ENCODE data around the gene SEMA4A. TPM values are rescaled to one million over a fixed set of nuclear protein-coding genes. Genes with fewer than 3 reads are reported as not detected.
A peak's percentile ranks its signal among the peaks of the same experiment; 100 is the strongest.

SEMA4A gene
- total and polyA plus RNA-seq, 9 of the 15 experiments (the other 6 are each of a cell fraction or from before 2014, with no cell fraction given): 0.04 to 1.7 (median 0.45) TPM

- TF ChIP-seq, protein P1, sequence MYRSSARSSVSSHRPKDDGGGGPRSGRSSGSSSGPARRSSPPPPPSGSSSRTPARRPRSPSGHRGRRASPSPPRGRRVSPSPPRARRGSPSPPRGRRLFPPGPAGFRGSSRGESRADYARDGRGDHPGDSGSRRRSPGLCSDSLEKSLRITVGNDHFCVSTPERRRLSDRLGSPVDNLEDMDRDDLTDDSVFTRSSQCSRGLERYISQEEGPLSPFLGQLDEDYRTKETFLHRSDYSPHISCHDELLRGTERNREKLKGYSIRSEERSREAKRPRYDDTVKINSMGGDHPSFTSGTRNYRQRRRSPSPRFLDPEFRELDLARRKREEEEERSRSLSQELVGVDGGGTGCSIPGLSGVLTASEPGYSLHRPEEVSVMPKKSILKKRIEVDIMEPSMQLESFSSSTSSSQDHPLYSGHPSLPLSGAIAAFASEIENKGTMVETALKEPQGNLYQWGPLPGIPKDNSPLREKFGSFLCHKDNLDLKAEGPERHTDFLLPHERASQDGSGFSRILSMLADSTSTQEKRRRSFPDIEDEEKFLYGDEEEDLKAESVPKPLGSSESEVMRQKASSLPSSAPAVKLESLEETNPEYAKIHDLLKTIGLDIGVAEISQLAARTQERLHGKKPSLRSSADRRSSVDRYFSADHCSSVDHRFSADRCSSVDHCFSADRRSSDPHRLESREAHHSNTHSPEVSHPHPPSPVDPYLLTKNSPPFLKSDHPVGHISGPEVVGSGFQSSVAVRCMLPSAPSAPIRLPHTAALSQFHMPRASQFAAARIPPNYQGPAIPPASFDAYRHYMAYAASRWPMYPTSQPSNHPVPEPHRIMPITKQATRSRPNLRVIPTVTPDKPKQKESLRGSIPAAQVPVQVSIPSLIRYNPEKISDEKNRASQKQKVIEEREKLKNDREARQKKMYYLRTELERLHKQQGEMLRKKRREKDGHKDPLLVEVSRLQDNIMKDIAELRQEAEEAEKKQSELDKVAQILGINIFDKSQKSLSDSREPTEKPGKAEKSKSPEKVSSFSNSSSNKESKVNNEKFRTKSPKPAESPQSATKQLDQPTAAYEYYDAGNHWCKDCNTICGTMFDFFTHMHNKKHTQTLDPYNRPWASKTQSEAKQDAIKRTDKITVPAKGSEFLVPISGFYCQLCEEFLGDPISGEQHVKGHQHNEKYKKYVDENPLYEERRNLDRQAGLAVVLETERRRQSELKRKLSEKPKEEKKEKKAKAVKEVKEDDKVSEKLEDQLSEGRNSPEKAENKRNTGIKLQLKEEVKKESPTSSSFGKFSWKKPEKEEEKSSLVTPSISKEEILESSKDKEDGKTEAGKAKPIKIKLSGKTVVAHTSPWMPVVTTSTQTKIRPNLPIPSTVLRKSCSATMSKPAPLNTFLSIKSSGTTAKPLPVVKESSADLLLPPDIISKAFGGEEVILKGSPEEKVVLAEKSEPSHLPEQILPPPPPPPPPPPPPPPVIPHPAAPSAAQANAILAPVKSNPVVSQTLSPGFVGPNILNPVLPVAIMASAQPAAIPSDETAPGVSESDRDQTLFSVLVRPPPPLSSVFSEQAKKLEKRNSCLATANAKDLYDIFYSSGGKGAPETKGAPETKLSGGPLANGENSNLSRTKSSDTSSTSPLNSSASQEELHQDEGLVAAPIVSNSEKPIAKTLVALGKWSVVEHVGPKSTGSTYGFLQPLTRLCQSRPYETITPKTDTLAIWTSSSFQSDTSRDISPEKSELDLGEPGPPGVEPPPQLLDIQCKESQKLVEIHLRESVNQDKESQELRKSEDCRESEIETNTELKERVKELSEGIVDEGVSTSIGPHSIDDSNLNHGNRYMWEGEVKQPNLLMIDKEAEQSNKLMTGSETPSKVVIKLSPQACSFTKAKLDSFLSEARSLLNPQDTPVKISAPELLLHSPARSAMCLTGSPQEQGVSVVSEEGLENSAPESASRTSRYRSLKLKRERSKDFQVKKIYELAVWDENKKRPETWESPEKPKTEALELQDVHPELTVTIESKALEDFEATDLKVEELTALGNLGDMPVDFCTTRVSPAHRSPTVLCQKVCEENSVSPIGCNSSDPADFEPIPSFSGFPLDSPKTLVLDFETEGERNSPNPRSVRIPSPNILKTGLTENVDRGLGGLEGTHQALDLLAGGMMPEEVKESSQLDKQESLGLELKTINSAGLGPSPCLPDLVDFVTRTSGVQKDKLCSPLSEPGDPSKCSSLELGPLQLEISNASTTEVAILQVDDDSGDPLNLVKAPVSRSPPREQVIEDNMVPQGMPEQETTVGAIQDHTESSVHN (IDR thresholded peaks at IDR 0.05; ENCODE audit: borderline replicate concordance in 1 of 2, low read depth in 1 of 2): peak in 1 of 2 experiments; percentile 80; a peak in 1 of 4 replicates
- TF ChIP-seq ZC3H11A (IDR thresholded peaks at IDR 0.05; ENCODE audit: low read depth, low read length) (no peak), POLR2AphosphoS2 (IDR thresholded peaks at IDR 0.05; ENCODE audit: low read length) (no peak), XRCC3 (IDR thresholded peaks at IDR 0.05) (no peak), LEF1 (IDR thresholded peaks at IDR 0.05) (peak; percentile 52; the same call in 1 of the 2 replicates), SAP30 (IDR thresholded peaks at IDR 0.05; ENCODE audit: borderline replicate concordance, insufficient read depth, low read depth, low read length, poor library complexity, severe bottlenecking) (no peak), CCNT2 (IDR thresholded peaks at IDR 0.05; ENCODE audit: borderline replicate concordance, extremely low read depth, insufficient read length, low read depth, low read length) (no peak), PHB2 (IDR thresholded peaks at IDR 0.05; ENCODE audit: low read depth) (no peak), TAF9B (IDR thresholded peaks at IDR 0.05; ENCODE audit: partially characterized antibody) (peak; percentile 83), PRPF4 (IDR thresholded peaks at IDR 0.05; ENCODE audit: insufficient read depth, low read depth, low read length, poor library complexity, severe bottlenecking) (no peak), CBFA2T3 (IDR thresholded peaks at IDR 0.05) (peak; percentile 82), MTA1 (IDR thresholded peaks at IDR 0.05; ENCODE audit: borderline replicate concordance) (0 out of 2 replicates have a peak, but pooled peaks have one; percentile 21), ARID1B (IDR thresholded peaks at IDR 0.05) (peak; percentile 70), ZNF347 (CRISPR knock-in tag; IDR thresholded peaks at IDR 0.05; ENCODE audit: low read depth) (no peak), FOXA1 (IDR thresholded peaks at IDR 0.05; ENCODE audit: borderline replicate concordance) (no peak), SMARCE1 (IDR thresholded peaks at IDR 0.05) (peak; percentile 46; the same call in 1 of the 2 replicates), UBTF (IDR thresholded peaks at IDR 0.05; ENCODE audit: borderline replicate concordance in 1 of 2, low read depth in 2 of 2, low read length in 2 of 2) (no peak)
These were observed 46.5 kb upstream of the SEMA4A start (continued) for GRCh38 chr1:156106624-156107488.
